ENCODE results near the gene COL20A1. TPM values are rescaled to one million over a fixed set of nuclear protein-coding genes. Genes with fewer than 3 reads are reported as not detected.

The COL20A1 gene
- total RNA-seq, 1 experiment from 2014 or later = 0.23 TPM

DNA sequence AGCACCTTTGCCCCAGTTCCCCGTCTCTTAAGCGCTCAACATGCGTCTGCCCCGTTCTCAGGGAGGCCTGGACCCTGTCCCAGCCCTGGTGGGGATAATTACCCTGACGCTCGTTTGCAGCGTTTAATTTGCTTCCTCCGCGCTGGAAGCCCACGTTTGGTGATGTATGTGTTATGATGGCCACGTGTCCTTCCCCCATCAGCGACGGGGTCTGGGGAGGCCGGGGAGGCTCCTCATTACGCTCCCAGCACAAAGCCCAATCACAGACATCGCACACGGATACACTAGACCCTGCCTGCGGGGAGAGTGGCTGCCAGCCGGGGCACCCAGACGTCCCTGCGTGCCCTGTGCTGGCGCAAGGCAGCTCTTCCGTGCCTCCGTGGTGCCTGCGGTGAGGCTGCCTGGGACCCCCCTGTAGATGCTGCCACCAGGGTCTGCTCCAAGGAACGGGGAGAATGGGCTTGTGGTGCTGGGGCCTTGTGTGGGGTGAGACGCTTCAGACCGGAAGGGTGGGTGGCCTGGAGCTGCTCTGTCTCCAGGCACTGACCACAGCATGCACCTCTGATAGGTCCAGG lies 78.4 kb downstream of the COL20A1 start:
- no peaks in the 10 kb centered on the region for H3K9me3 ChIP-seq (ENCODE audit: control insufficient read depth, insufficient read depth, low read depth, low read length)
- POLR2A ChIA-PET = no interaction called here
- no peaks in the 10 kb centered on the region for H3K36me3 ChIP-seq (ENCODE audit: control insufficient read depth, insufficient read depth, low read length)
- no peak overlapping the region for H3K27ac ChIP-seq (ENCODE audit: low read length)
- TF ChIP-seq, protein P1, sequence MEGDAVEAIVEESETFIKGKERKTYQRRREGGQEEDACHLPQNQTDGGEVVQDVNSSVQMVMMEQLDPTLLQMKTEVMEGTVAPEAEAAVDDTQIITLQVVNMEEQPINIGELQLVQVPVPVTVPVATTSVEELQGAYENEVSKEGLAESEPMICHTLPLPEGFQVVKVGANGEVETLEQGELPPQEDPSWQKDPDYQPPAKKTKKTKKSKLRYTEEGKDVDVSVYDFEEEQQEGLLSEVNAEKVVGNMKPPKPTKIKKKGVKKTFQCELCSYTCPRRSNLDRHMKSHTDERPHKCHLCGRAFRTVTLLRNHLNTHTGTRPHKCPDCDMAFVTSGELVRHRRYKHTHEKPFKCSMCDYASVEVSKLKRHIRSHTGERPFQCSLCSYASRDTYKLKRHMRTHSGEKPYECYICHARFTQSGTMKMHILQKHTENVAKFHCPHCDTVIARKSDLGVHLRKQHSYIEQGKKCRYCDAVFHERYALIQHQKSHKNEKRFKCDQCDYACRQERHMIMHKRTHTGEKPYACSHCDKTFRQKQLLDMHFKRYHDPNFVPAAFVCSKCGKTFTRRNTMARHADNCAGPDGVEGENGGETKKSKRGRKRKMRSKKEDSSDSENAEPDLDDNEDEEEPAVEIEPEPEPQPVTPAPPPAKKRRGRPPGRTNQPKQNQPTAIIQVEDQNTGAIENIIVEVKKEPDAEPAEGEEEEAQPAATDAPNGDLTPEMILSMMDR (IDR thresholded peaks at IDR 0.05) = no peak
- TF ChIP-seq POLR2AphosphoS5 (IDR thresholded peaks at IDR 0.05; ENCODE audit: low read depth, low read length) (no peak), SIN3A (IDR thresholded peaks at IDR 0.05; ENCODE audit: borderline replicate concordance, insufficient read depth, low read depth, low read length) (no peak), TCF7L2 (IDR thresholded peaks at IDR 0.05; ENCODE audit: low read depth, low read length) (no peak)
- TF ChIP-seq, protein P2, sequence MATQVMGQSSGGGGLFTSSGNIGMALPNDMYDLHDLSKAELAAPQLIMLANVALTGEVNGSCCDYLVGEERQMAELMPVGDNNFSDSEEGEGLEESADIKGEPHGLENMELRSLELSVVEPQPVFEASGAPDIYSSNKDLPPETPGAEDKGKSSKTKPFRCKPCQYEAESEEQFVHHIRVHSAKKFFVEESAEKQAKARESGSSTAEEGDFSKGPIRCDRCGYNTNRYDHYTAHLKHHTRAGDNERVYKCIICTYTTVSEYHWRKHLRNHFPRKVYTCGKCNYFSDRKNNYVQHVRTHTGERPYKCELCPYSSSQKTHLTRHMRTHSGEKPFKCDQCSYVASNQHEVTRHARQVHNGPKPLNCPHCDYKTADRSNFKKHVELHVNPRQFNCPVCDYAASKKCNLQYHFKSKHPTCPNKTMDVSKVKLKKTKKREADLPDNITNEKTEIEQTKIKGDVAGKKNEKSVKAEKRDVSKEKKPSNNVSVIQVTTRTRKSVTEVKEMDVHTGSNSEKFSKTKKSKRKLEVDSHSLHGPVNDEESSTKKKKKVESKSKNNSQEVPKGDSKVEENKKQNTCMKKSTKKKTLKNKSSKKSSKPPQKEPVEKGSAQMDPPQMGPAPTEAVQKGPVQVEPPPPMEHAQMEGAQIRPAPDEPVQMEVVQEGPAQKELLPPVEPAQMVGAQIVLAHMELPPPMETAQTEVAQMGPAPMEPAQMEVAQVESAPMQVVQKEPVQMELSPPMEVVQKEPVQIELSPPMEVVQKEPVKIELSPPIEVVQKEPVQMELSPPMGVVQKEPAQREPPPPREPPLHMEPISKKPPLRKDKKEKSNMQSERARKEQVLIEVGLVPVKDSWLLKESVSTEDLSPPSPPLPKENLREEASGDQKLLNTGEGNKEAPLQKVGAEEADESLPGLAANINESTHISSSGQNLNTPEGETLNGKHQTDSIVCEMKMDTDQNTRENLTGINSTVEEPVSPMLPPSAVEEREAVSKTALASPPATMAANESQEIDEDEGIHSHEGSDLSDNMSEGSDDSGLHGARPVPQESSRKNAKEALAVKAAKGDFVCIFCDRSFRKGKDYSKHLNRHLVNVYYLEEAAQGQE (IDR thresholded peaks at IDR 0.05; ENCODE audit: insufficient read depth in 1 of 2, low read depth in 2 of 2, low read length in 1 of 2) = no peak
- no peak for DNase-seq (ENCODE audit: low read depth, low spot score)
- no peak for ATAC-seq
- H3K27me3 ChIP-seq (ENCODE audit: control insufficient read depth, insufficient read depth, low read length) = no peaks in the 10 kb centered on the region
- intact Hi-C loops (cut with micrococcal nuclease; ENCODE audit: unreplicated experiment) (no loop called here), in situ Hi-C loops (cut with HindIII; ENCODE audit: low pct_unique_long_range_greater_than_20kb, low sequenced_read_pairs) (no loop called here)
- BruUV-seq (replicated peaks) = no TSS peak
- CTCF ChIA-PET = no interaction called here
- H3K4me1 ChIP-seq (ENCODE audit: control insufficient read depth, insufficient read depth, low read length) = no peaks in the 10 kb centered on the region
- no peak overlapping the region for H3K4me3 ChIP-seq (ENCODE audit: low read depth in 2 of 2, low read length in 2 of 2)

DNA sequence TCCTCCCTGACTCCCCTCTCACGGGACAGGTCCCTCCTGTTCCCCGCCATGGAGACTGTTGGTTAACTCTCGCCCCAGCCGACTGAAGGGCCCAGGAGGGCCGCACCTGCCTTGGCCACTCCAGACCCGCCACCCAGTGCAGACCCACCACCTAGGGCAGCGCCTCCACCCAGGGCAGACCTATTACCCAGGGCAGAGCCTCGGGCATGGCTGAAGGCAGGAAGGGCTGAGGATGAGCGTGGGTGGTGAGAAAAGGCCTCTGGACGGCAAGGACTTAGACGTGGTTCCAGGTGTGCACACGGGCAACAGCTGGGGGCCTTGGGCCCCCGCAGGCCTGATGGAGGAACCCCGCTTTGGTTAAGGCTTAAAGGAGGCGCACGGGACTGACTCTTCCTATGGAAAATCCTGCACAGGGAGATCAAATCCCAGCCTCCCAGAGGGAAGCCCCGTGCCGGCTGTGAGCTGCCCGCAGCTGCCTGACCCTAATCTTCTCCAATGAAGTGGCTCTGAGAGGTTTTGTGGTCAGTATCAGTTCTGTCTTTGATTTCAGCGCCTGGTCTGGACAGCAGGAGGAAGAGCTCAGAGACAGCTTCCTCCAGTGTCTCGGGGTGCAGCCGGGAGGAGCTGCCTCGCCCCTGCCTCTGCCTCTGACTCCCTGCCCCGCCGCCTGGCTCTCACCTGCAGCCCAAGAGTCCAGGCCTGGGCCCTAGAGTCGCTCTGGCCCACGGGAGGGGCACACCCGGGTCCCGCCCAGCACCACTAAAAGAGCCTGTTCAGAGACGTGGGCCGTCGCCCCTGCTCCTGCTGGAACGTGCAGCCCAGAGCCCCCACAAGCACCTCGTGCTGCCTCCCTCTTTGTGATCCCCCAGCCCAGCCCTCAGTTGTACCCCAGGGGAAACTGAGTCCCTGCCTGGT lies 80.2 kb downstream of the COL20A1 start:
- intact Hi-C loops (cut with micrococcal nuclease; ENCODE audit: unreplicated experiment) = no loop called here
- Histone ChIP-seq H3K4me1 (ENCODE audit: control insufficient read depth, insufficient read depth, low read length) (no peaks in the 10 kb centered on the region; the same call in 1 of the 2 replicates), H3K36me3 (ENCODE audit: control insufficient read depth, insufficient read depth, low read length) (no peaks in the 10 kb centered on the region), H3K4me3 (ENCODE audit: low read depth in 2 of 2, low read length in 2 of 2) (no peak overlapping the region), H3K9me3 (ENCODE audit: control insufficient read depth, insufficient read depth, low read depth, low read length) (no peaks in the 10 kb centered on the region), H3K27ac (ENCODE audit: low read length) (no peak overlapping the region), H3K27me3 (ENCODE audit: control insufficient read depth, insufficient read depth, low read length) (no peaks in the 10 kb centered on the region)
- POLR2A ChIA-PET = interaction anchor here (0.5 kb wide), 1 partner anchor 139 kb away, joined by 8 read pairs; no protein-coding TSS in a partner anchor
- CTCF ChIA-PET = no interaction called here
- TF ChIP-seq SIN3A (IDR thresholded peaks at IDR 0.05; ENCODE audit: borderline replicate concordance, insufficient read depth, low read depth, low read length) (no peak), POLR2AphosphoS5 (IDR thresholded peaks at IDR 0.05; ENCODE audit: low read depth, low read length) (no peak), TCF7L2 (IDR thresholded peaks at IDR 0.05; ENCODE audit: low read depth, low read length) (no peak)
- TF ChIP-seq, protein P1 (IDR thresholded peaks at IDR 0.05) = no peak
- TF ChIP-seq, protein P2 (IDR thresholded peaks at IDR 0.05; ENCODE audit: insufficient read depth in 1 of 2, low read depth in 2 of 2, low read length in 1 of 2) = no peak
- in situ Hi-C loops (cut with HindIII; ENCODE audit: low pct_unique_long_range_greater_than_20kb, low sequenced_read_pairs) = no loop called here
- no TSS peak for BruUV-seq (replicated peaks)
- DNase-seq (ENCODE audit: low read depth, low spot score) (no peak), ATAC-seq (no peak)
